ENCODE results near the gene SEMA3A. TPM values are rescaled to one million over a fixed set of nuclear protein-coding genes. Genes with fewer than 3 reads are reported as not detected.

SEMA3A gene
- polyA plus RNA-seq, 1 donor from 2014 or later: 22.8 TPM

DNA sequence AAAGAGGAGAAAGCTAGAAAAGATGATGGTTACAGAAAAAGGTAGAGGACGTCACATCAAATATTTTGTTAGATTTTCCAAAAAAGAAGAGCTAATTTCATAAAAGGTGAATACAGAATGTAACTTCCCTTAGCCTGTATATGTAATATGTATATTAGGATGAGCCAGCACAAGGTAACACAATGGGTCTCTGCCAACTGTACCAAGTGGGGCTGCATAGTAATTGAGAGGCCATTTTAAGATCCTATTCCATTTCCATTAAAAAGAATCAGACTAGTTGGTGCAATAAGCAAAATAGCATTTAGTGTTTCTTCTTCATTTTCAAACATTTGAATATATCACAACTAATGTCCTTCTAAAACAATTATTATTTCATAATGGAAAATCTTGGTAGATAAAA lies 134.6 kb downstream of the SEMA3A start:
- TF ChIP-seq, protein P1, sequence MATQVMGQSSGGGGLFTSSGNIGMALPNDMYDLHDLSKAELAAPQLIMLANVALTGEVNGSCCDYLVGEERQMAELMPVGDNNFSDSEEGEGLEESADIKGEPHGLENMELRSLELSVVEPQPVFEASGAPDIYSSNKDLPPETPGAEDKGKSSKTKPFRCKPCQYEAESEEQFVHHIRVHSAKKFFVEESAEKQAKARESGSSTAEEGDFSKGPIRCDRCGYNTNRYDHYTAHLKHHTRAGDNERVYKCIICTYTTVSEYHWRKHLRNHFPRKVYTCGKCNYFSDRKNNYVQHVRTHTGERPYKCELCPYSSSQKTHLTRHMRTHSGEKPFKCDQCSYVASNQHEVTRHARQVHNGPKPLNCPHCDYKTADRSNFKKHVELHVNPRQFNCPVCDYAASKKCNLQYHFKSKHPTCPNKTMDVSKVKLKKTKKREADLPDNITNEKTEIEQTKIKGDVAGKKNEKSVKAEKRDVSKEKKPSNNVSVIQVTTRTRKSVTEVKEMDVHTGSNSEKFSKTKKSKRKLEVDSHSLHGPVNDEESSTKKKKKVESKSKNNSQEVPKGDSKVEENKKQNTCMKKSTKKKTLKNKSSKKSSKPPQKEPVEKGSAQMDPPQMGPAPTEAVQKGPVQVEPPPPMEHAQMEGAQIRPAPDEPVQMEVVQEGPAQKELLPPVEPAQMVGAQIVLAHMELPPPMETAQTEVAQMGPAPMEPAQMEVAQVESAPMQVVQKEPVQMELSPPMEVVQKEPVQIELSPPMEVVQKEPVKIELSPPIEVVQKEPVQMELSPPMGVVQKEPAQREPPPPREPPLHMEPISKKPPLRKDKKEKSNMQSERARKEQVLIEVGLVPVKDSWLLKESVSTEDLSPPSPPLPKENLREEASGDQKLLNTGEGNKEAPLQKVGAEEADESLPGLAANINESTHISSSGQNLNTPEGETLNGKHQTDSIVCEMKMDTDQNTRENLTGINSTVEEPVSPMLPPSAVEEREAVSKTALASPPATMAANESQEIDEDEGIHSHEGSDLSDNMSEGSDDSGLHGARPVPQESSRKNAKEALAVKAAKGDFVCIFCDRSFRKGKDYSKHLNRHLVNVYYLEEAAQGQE (IDR thresholded peaks at IDR 0.05; ENCODE audit: borderline replicate concordance): no peak
- TF ChIP-seq RAD21 (conservative IDR thresholded peaks at IDR 0.05) (no peak), POLR2AphosphoS5 (IDR thresholded peaks at IDR 0.05) (no peak), EZH2 (IDR thresholded peaks at IDR 0.05; ENCODE audit: borderline replicate concordance, insufficient read depth, low read length, poor library complexity, severe bottlenecking) (no peak), SMC3 (conservative IDR thresholded peaks at IDR 0.05; ENCODE audit: poor library complexity) (no peak), TAF1 (IDR thresholded peaks at IDR 0.05; ENCODE audit: low read depth) (no peak), EP300 (conservative IDR thresholded peaks at IDR 0.05; ENCODE audit: poor library complexity, severe bottlenecking) (no peak), MXI1 (conservative IDR thresholded peaks at IDR 0.05; ENCODE audit: poor library complexity, severe bottlenecking) (no peak)
- TF ChIP-seq, protein P2, sequence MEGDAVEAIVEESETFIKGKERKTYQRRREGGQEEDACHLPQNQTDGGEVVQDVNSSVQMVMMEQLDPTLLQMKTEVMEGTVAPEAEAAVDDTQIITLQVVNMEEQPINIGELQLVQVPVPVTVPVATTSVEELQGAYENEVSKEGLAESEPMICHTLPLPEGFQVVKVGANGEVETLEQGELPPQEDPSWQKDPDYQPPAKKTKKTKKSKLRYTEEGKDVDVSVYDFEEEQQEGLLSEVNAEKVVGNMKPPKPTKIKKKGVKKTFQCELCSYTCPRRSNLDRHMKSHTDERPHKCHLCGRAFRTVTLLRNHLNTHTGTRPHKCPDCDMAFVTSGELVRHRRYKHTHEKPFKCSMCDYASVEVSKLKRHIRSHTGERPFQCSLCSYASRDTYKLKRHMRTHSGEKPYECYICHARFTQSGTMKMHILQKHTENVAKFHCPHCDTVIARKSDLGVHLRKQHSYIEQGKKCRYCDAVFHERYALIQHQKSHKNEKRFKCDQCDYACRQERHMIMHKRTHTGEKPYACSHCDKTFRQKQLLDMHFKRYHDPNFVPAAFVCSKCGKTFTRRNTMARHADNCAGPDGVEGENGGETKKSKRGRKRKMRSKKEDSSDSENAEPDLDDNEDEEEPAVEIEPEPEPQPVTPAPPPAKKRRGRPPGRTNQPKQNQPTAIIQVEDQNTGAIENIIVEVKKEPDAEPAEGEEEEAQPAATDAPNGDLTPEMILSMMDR (IDR thresholded peaks at IDR 0.05; ENCODE audit: poor library complexity, severe bottlenecking): no peak
- no peak overlapping the region for H2AFZ ChIP-seq (ENCODE audit: low read depth, low read length)
- H3K27ac ChIP-seq (ENCODE audit: low read length): no peak overlapping the region
- no peaks in the 10 kb centered on the region for H3K9me2 ChIP-seq (ENCODE audit: insufficient read depth, low read length)
- H3K36me3 ChIP-seq (ENCODE audit: insufficient read depth, low read length): no peaks in the 10 kb centered on the region
- no peaks in the 10 kb centered on the region for H3K27me3 ChIP-seq (ENCODE audit: insufficient read depth, low read depth, low read length)
- no peaks in the 10 kb centered on the region for H3K9me3 ChIP-seq (ENCODE audit: low read length)
- no peak overlapping the region for H3K9ac ChIP-seq (ENCODE audit: low read length)
- no peaks in the 10 kb centered on the region for H3F3A ChIP-seq (ENCODE audit: insufficient read depth, low read length, poor library complexity, severe bottlenecking)
- no peaks in the 10 kb centered on the region for H4K20me1 ChIP-seq (ENCODE audit: insufficient read depth)
- no peak overlapping the region for H3K4me3 ChIP-seq (ENCODE audit: low read length)
- no peaks in the 10 kb centered on the region for H3K79me2 ChIP-seq (replicated peaks; ENCODE audit: insufficient read depth, low read length)
- H3K4me2 ChIP-seq (ENCODE audit: low read length): no peak overlapping the region

DNA sequence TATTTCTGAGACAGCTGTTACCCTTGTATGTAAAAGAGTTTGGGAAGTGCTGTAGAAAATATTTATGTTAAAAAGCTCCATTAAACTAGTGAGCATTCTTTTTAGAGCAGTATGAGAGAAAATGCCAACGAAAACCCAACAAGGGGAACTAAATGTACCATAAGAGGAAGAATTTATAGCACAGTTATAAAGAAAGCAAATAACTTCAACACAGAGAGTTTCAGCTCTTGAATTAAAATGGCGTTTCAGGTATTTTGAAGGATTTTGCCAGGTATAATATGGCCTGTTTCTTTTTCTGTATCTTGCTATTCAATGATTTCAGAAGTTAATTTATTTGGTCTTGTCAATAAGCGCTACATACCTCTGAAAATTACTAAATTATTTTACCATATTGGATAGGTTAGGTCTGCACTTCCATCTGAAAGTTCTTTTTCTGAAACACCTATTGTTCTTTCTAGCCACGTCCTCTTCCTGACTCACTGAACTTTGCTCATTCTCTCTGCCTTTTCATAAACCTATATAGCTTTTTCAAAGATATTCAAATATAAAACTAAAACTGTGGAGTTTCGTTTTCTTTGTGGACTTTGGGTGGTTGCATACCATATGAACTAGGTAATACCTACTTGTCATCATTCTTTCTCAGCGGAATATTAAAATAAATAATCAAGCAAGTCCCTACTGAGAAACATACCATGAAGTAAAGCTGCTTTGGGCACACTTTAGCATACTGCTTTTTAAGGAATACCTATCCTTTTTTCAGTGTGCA lies 136.1 kb downstream of the SEMA3A start:
- Histone ChIP-seq H3K36me3 (ENCODE audit: insufficient read depth, low read length) (no peaks in the 10 kb centered on the region), H3K4me3 (ENCODE audit: low read length) (no peak overlapping the region), H3K27ac (ENCODE audit: low read length) (no peak overlapping the region), H3K79me2 (replicated peaks; ENCODE audit: insufficient read depth, low read length) (no peaks in the 10 kb centered on the region), H2AFZ (ENCODE audit: low read depth, low read length) (no peak overlapping the region), H3K9me2 (ENCODE audit: insufficient read depth, low read length) (no peaks in the 10 kb centered on the region), H3K4me2 (ENCODE audit: low read length) (no peak overlapping the region), H3K9me3 (ENCODE audit: low read length) (no peaks in the 10 kb centered on the region), H3F3A (ENCODE audit: insufficient read depth, low read length, poor library complexity, severe bottlenecking) (no peaks in the 10 kb centered on the region), H3K9ac (ENCODE audit: low read length) (no peak overlapping the region), H3K27me3 (ENCODE audit: insufficient read depth, low read depth, low read length) (no peaks in the 10 kb centered on the region), H4K20me1 (ENCODE audit: insufficient read depth) (no peaks in the 10 kb centered on the region)
- TF ChIP-seq TAF1 (IDR thresholded peaks at IDR 0.05; ENCODE audit: low read depth): no peak
- TF ChIP-seq SMC3 (conservative IDR thresholded peaks at IDR 0.05; ENCODE audit: poor library complexity): no peak
- no peak for TF ChIP-seq MXI1 (conservative IDR thresholded peaks at IDR 0.05; ENCODE audit: poor library complexity, severe bottlenecking)
- no peak for TF ChIP-seq EP300 (conservative IDR thresholded peaks at IDR 0.05; ENCODE audit: poor library complexity, severe bottlenecking)
- TF ChIP-seq EZH2 (IDR thresholded peaks at IDR 0.05; ENCODE audit: borderline replicate concordance, insufficient read depth, low read length, poor library complexity, severe bottlenecking): no peak
- TF ChIP-seq, protein P1 (IDR thresholded peaks at IDR 0.05; ENCODE audit: borderline replicate concordance): no peak
- TF ChIP-seq, protein P2 (IDR thresholded peaks at IDR 0.05; ENCODE audit: poor library complexity, severe bottlenecking): no peak
- TF ChIP-seq RAD21 (conservative IDR thresholded peaks at IDR 0.05): no peak
- TF ChIP-seq POLR2AphosphoS5 (IDR thresholded peaks at IDR 0.05): no peak

Measured in neural cell (in vitro differentiated cells).